ENCODE results near the gene NCAPH2. TPM values are rescaled to one million over a fixed set of nuclear protein-coding genes. Genes with fewer than 3 reads are reported as not detected.

Gene NCAPH2
- total and polyA plus RNA-seq, 2 of the 13 experiments (the other 11 are each of a cell fraction or from before 2014, with no cell fraction given) = 28.1 to 64.4 TPM

GRCh38 chr22:50531546-50531961 lies 23.5 kb downstream of the NCAPH2 start (continued):
- no peak for TF ChIP-seq PRDM15 (CRISPR knock-in tag; IDR thresholded peaks at IDR 0.05)
- no peak for TF ChIP-seq U2AF2 (IDR thresholded peaks at IDR 0.05; ENCODE audit: low read depth, low read length)
- TF ChIP-seq ATF6 (CRISPR knock-in tag; conservative IDR thresholded peaks at IDR 0.05) = no peak
- TF ChIP-seq SMC3 (IDR thresholded peaks at IDR 0.05; ENCODE audit: low read length) = no peak
- no peak for TF ChIP-seq SNAPC5 (CRISPR knock-in tag; IDR thresholded peaks at IDR 0.05; ENCODE audit: borderline replicate concordance)
- no peak for TF ChIP-seq ZNF766 (CRISPR knock-in tag; IDR thresholded peaks at IDR 0.05; ENCODE audit: borderline replicate concordance)
- no peak for TF ChIP-seq HOXA5 (CRISPR knock-in tag; IDR thresholded peaks at IDR 0.05)
- TF ChIP-seq ZNF607 (CRISPR knock-in tag; IDR thresholded peaks at IDR 0.05; ENCODE audit: borderline replicate concordance) = peak; percentile 60; the same call in 1 of the 2 replicates
- TF ChIP-seq ZNF629 (CRISPR knock-in tag; conservative IDR thresholded peaks at IDR 0.05) = no peak
- TF ChIP-seq ZNF251 (CRISPR knock-in tag; IDR thresholded peaks at IDR 0.05) = no peak
- no peak for TF ChIP-seq MTF1 (CRISPR knock-in tag; IDR thresholded peaks at IDR 0.05)
- no peak for TF ChIP-seq ZNF891 (CRISPR knock-in tag; IDR thresholded peaks at IDR 0.05)
- TF ChIP-seq ZNF747 (CRISPR knock-in tag; IDR thresholded peaks at IDR 0.05; ENCODE audit: borderline replicate concordance) = 0 out of 2 replicates have a peak, but pooled peaks have one; percentile 27
- no peak for TF ChIP-seq ZNF329 (CRISPR knock-in tag; IDR thresholded peaks at IDR 0.05; ENCODE audit: low read depth)
- TF ChIP-seq ZNF574 (CRISPR knock-in tag; IDR thresholded peaks at IDR 0.05) = no peak
- peak; percentile 13 for TF ChIP-seq AGO2 (optimal IDR thresholded peaks at IDR 0.05; ENCODE audit: low read depth, low read length)
- TF ChIP-seq MAZ (IDR thresholded peaks at IDR 0.05; ENCODE audit: borderline replicate concordance, low read depth, low read length) = no peak
- TF ChIP-seq MAZ (CRISPR knock-in tag; IDR thresholded peaks at IDR 0.05; ENCODE audit: low read depth) = no peak; the same call in 1 of the 2 replicates
- TF ChIP-seq MIER2 (CRISPR knock-in tag; IDR thresholded peaks at IDR 0.05) = no peak
- no peak for TF ChIP-seq ZNF224 (CRISPR knock-in tag; IDR thresholded peaks at IDR 0.05)
- TF ChIP-seq KLF11 (CRISPR knock-in tag; IDR thresholded peaks at IDR 0.05) = no peak
- TF ChIP-seq KDM2A (CRISPR knock-in tag; IDR thresholded peaks at IDR 0.05; ENCODE audit: borderline replicate concordance, low read depth) = peak; percentile 42; the same call in 1 of the 2 replicates
- TF ChIP-seq ZNF746 (CRISPR knock-in tag; IDR thresholded peaks at IDR 0.05) = no peak
- no peak for TF ChIP-seq KDM5A (IDR thresholded peaks at IDR 0.05; ENCODE audit: borderline replicate concordance, low read length)

Data from HepG2 (cell line).